HepG2 (cell line): ENCODE data around the gene MB. TPM values are rescaled to one million over a fixed set of nuclear protein-coding genes. Genes with fewer than 3 reads are reported as not detected.

Source experiments
- ATAC-seq: fragments of 200-7000 bp; cut with Tn5 transposase; 3 replicates; pipeline ENCODE4 v1.9.1; 2020; ENCODE audit warnings: mild to moderate bottlenecking, moderate library complexity
- BruUV-seq: library from RNA; stranded (reverse); fragments of 400-500 nt; replicated peaks from 2 replicates; lab custom pipeline; 2021; lab: Mats Ljungman, UMichigan
- CTCF ChIA-PET: fragments of 300-600 bp; formaldehyde crosslinking; extraction: SDS; loops from one replicate; lab custom pipeline; 2021; ENCODE audit warnings: low total read pairs, inconsistent platforms, low intra/inter-chr PET ratio; lab: Yijun Ruan, JAX
- POLR2A ChIA-PET: fragments of 350-600 bp; sonication (Branson Sonifier 250); formaldehyde crosslinking; loops from one replicate; lab custom pipeline; 2020; ENCODE audit warnings: antibody characterized with exemption, inconsistent platforms; lab: Yijun Ruan, JAX
- DNase-seq: peaks from one replicate; pipeline ENCODE4 v3.0.0-alpha.2; 2015; ENCODE audit warnings: low spot score
- FAIRE-seq: peaks from 3 replicates; lab custom pipeline; 2011; peaks lifted over from hg19 to GRCh38; lab: Jason Lieb, UNC
- H2AFZ ChIP-seq: one replicate; pipeline ENCODE4 v1.6.1; 2011; ENCODE audit warnings: low read length, inconsistent platforms
- H3K27ac ChIP-seq: fragments of 300-600 bp; 3 replicates; pipeline ENCODE4 v1.8.0; 2011; ENCODE audit warnings: mixed run types, mild to moderate bottlenecking, mixed read lengths, low read length, inconsistent platforms; ENCODE audit not compliant: insufficient read depth; ENCODE audit errors: extremely low read length
- H3K27me3 ChIP-seq, 2 experiments: fragments of 200-600 bp in 1 of 2; 2 replicates in 1 of 2; 3 replicates in 1 of 2; pipeline versions ENCODE4 v1.6.0 to v1.8.0; 2011; ENCODE audit warnings: low read length in 2 of 2, mild to moderate bottlenecking in 2 of 2, moderate library complexity in 2 of 2, inconsistent platforms in 1 of 2; ENCODE audit not compliant: insufficient read depth in 2 of 2, control insufficient read depth in 1 of 2
- H3K36me3 ChIP-seq, 2 experiments: fragments of 200-600 bp in 1 of 2; replicated peaks in 1 of 2; 2 replicates in 1 of 2; 3 replicates in 1 of 2; pipeline versions ENCODE4 v1.5.1 to v1.8.0; 2011; ENCODE audit warnings: low read length in 2 of 2, inconsistent platforms in 1 of 2; ENCODE audit not compliant: insufficient read depth in 2 of 2, control insufficient read depth in 1 of 2
- H3K4me1 ChIP-seq: 2 replicates; pipeline ENCODE4 v1.5.1; 2012; ENCODE audit warnings: low read length, inconsistent platforms; ENCODE audit not compliant: insufficient read depth
- H3K4me2 ChIP-seq: 2 replicates; pipeline ENCODE4 v1.6.0; 2011; ENCODE audit warnings: low read depth, low read length, inconsistent platforms
- H3K4me3 ChIP-seq, 3 experiments: fragments of 200-600 bp in 1 of 3; sonication (generic), shearing (Covaris generic) in 1 of 3; replicated peaks in 1 of 3; 2 replicates each; pipeline ENCODE4 v1.5.1; 2011 to 2016; ENCODE audit warnings: low read length in 3 of 3, inconsistent platforms in 2 of 3, low read depth in 2 of 3, mild to moderate bottlenecking in 2 of 3, control low read depth in 1 of 3, mixed read lengths in 1 of 3; ENCODE audit not compliant: insufficient read depth in 1 of 3
- H3K79me2 ChIP-seq: one replicate; pipeline ENCODE4 v1.6.1; 2011; ENCODE audit warnings: low read length, inconsistent platforms; ENCODE audit not compliant: insufficient read depth
- H3K9ac ChIP-seq: 2 replicates; pipeline ENCODE4 v1.6.0; 2011; ENCODE audit warnings: mild to moderate bottlenecking, low read depth, low read length, inconsistent platforms; ENCODE audit not compliant: insufficient read depth
- H3K9me3 ChIP-seq: 2 replicates; pipeline ENCODE4 v1.5.1; 2012; ENCODE audit warnings: mild to moderate bottlenecking, low read length
- H4K20me1 ChIP-seq: 2 replicates; pipeline ENCODE4 v1.6.0; 2011; ENCODE audit warnings: inconsistent platforms, mild to moderate bottlenecking, low read length, moderate library complexity; ENCODE audit not compliant: insufficient read depth
- CCDC6 ChIP-seq: sonication (generic); formaldehyde crosslinking; IDR thresholded peaks from 2 replicates; pipeline ENCODE4 v1.8.1; 2022; ENCODE audit warnings: mild to moderate bottlenecking, missing genetic modification reagents, moderate library complexity
- EP300 ChIP-seq, 3 experiments: sonication (generic) in 1 of 3; formaldehyde crosslinking in 1 of 3; IDR thresholded peaks; 2 replicates each; pipeline versions ENCODE4 v1.5.1 to v1.6.1; 2011 to 2020; ENCODE audit warnings: low read depth in 2 of 3, low read length in 2 of 3, borderline replicate concordance in 1 of 3, improper control_type of control experiment in 1 of 3, mild to moderate bottlenecking in 1 of 3, missing genetic modification reagents in 1 of 3, moderate library complexity in 1 of 3
- FOXP1 ChIP-seq, 2 experiments: fragments of 450-650 bp in 1 of 2; IDR thresholded peaks; 2 replicates each; pipeline ENCODE4 v1.6.1; 2017 to 2018; ENCODE audit warnings: antibody characterized with exemption in 1 of 2
- HES4 ChIP-seq: sonication (generic); formaldehyde crosslinking; IDR thresholded peaks from 2 replicates; pipeline ENCODE4 v1.9.0; 2021; ENCODE audit warnings: mild to moderate bottlenecking, missing genetic modification reagents, borderline replicate concordance
- HHEX ChIP-seq: IDR thresholded peaks from 2 replicates; pipeline ENCODE4 v1.6.1; 2016; ENCODE audit warnings: control low read depth
- MED13 ChIP-seq: sonication (generic); formaldehyde crosslinking; IDR thresholded peaks from 2 replicates; pipeline ENCODE4 v1.5.0; 2020; ENCODE audit warnings: missing genetic modification reagents
- NFKB2 ChIP-seq: sonication (generic); formaldehyde crosslinking; IDR thresholded peaks from 2 replicates; pipeline ENCODE4 v1.4.0; 2020; ENCODE audit warnings: missing genetic modification reagents, borderline replicate concordance
- PAF1 ChIP-seq: IDR thresholded peaks from 2 replicates; pipeline ENCODE4 v1.6.1; 2016; ENCODE audit warnings: missing genetic modification reagents, missing compliant biosample characterization
- SP1 ChIP-seq, 2 experiments: fragments of 450-650 bp in 1 of 2; sonication (generic) in 1 of 2; formaldehyde crosslinking in 1 of 2; IDR thresholded peaks; 2 replicates each; pipeline versions ENCODE4 v1.4.0 to v1.6.1; 2016 to 2020; ENCODE audit warnings: missing genetic modification reagents in 1 of 2
- STAG1 ChIP-seq: sonication (generic); formaldehyde crosslinking; IDR thresholded peaks from 2 replicates; pipeline ENCODE4 v1.4.0; 2020; ENCODE audit warnings: missing genetic modification reagents
- ZHX1 ChIP-seq: sonication (generic); formaldehyde crosslinking; IDR thresholded peaks from 2 replicates; pipeline ENCODE4 v1.8.1; 2022; ENCODE audit warnings: low read depth, mild to moderate bottlenecking, missing genetic modification reagents
- ZKSCAN1 ChIP-seq: fragments of 150-350 bp; IDR thresholded peaks from 2 replicates; pipeline ENCODE4 v1.6.1; 2014; ENCODE audit warnings: low read length
- ZNF354B ChIP-seq: sonication (generic); formaldehyde crosslinking; IDR thresholded peaks from 2 replicates; pipeline ENCODE4 v1.8.0; 2022; ENCODE audit warnings: mild to moderate bottlenecking, missing genetic modification reagents
- ZNF784 ChIP-seq: sonication (generic); formaldehyde crosslinking; IDR thresholded peaks from 2 replicates; pipeline ENCODE4 v1.5.1; 2020; ENCODE audit warnings: missing genetic modification reagents, mild to moderate bottlenecking, borderline replicate concordance
- WGBS: methylation state at CpG from one replicate; pipeline ENCODE4 v1.1.6; 2017; ENCODE audit warnings: low lambda C conversion rate; 5-methylcytosine and 5-hydroxymethylcytosine counted together
- in situ Hi-C: cut with HindIII; loops from 2 replicates; pipeline ENCODE4 v1.10.0; 2017; ENCODE audit warnings: low pct_unique_long_range_greater_than_20kb; ENCODE audit not compliant: extremely low pct_ligation_motif_present
- intact Hi-C: fragments of 100-400 bp; cut with micrococcal nuclease; formaldehyde crosslinking; loops from one replicate; pipeline ENCODE4 v1.10.0; 2022; ENCODE audit not compliant: unreplicated experiment
- polyA plus RNA-seq, 8 experiments: library from polyadenylated mRNA; depleted of rRNA in 3 of 8; stranded (reverse) in 7 of 8; unstranded in 1 of 8; fragments of >200 nt; fragmentation: Illumina TruSeq in 4 of 8; extraction: Trizol in 4 of 8; gene quantifications; 2 replicates each; pipeline versions ENCODE4 v1.2.1 to v1.2.3, GENCODE V29; 2011 to 2016; ENCODE audit warnings: low read depth in 4 of 8, missing spikeins in 1 of 8, mixed read lengths in 1 of 8; ENCODE audit not compliant: insufficient read depth in 1 of 8
- total RNA-seq, 5 experiments: library from RNA; depleted of rRNA; stranded (reverse); fragments of >200 nt; fragmentation: Illumina TruSeq; extraction: Trizol; gene quantifications; 2 replicates each; pipeline ENCODE4 v1.2.3, GENCODE V29; 2016; ENCODE audit warnings: low read depth in 1 of 5
- TF ChIP-seq, protein P1 (sequence below): sonication (generic); formaldehyde crosslinking; conservative IDR thresholded peaks from 2 replicates; pipeline ENCODE4 v1.4.0; 2020; ENCODE audit warnings: missing genetic modification reagents

MB gene
- total and polyA plus RNA-seq, 2 of the 13 experiments (the other 11 are each of a cell fraction or from before 2014, with no cell fraction given) = 0.07 TPM; not detected in 1

DNA sequence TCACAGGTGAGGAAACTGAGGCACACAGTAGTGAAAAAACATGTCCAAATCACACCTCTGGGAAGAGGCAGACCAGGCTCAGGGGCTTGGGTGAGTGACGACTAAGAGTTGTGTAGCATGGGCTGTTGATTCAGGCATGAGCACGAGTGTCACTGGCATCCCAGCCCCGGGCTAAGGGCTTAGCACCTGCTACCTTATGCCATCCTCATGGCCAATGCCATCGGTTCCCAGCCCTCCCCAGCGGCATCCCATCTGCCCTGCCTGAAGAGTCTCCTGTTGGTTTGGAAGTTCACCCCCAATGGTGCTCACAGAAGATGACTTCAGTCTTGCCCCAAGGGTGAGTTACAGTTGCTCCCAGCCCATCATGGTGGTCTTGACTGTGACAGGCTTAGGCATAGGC lies 22.4 kb downstream of the MB start:
- H3K27me3 ChIP-seq = peaks cover 2 to 13% of the 10 kb centered on the region in 2 experiments; a peak in 3 of 5 replicates
- no peak overlapping the region for H3K27ac ChIP-seq
- no peaks in the 10 kb centered on the region for H3K79me2 ChIP-seq
- in situ Hi-C loops (no loop called here), intact Hi-C loops (no loop called here)
- H3K9ac ChIP-seq = no peak overlapping the region
- no peaks in the 10 kb centered on the region for H4K20me1 ChIP-seq
- no peak for TF ChIP-seq PAF1
- no peak for TF ChIP-seq ZNF784 (CRISPR knock-in tag)
- no peak for TF ChIP-seq MED13 (CRISPR knock-in tag)
- no peak for TF ChIP-seq ZKSCAN1
- no peak for TF ChIP-seq STAG1 (CRISPR knock-in tag)
- TF ChIP-seq HES4 = no peak
- TF ChIP-seq ZNF354B (CRISPR knock-in tag) = no peak
- TF ChIP-seq SP1 (IDR thresholded peaks at IDR 0.05) = no peak
- no peak for TF ChIP-seq SP1 (CRISPR knock-in tag; IDR thresholded peaks at IDR 0.05)
- TF ChIP-seq CCDC6 (CRISPR knock-in tag) = no peak
- no peak for TF ChIP-seq FOXP1 (IDR thresholded peaks at IDR 0.05)
- TF ChIP-seq FOXP1 (CRISPR knock-in tag; IDR thresholded peaks at IDR 0.05) = no peak
- TF ChIP-seq ZHX1 (CRISPR knock-in tag) = no peak
- no peak for TF ChIP-seq HHEX (CRISPR knock-in tag)
- no peak for TF ChIP-seq EP300 (IDR thresholded peaks at IDR 0.05; ENCODE audit: low read depth in 2 of 2, low read length in 2 of 2)
- no peak for TF ChIP-seq EP300 (CRISPR knock-in tag; IDR thresholded peaks at IDR 0.05; ENCODE audit: borderline replicate concordance)
- TF ChIP-seq NFKB2 (CRISPR knock-in tag) = no peak
- TF ChIP-seq, protein P1, sequence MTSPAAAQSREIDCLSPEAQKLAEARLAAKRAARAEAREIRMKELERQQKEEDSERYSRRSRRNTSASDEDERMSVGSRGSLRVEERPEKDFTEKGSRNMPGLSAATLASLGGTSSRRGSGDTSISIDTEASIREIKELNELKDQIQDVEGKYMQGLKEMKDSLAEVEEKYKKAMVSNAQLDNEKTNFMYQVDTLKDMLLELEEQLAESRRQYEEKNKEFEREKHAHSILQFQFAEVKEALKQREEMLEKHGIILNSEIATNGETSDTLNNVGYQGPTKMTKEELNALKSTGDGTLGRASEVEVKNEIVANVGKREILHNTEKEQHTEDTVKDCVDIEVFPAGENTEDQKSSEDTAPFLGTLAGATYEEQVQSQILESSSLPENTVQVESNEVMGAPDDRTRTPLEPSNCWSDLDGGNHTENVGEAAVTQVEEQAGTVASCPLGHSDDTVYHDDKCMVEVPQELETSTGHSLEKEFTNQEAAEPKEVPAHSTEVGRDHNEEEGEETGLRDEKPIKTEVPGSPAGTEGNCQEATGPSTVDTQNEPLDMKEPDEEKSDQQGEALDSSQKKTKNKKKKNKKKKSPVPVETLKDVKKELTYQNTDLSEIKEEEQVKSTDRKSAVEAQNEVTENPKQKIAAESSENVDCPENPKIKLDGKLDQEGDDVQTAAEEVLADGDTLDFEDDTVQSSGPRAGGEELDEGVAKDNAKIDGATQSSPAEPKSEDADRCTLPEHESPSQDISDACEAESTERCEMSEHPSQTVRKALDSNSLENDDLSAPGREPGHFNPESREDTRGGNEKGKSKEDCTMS (CRISPR knock-in tag) = no peak
- ChIA-PET CTCF (no interaction called here), POLR2A (no interaction called here)
- H3K4me2 ChIP-seq = no peak overlapping the region
- no peak for ATAC-seq
- no peak overlapping the region for H3K4me3 ChIP-seq
- H2AFZ ChIP-seq = no peak overlapping the region
- H3K4me1 ChIP-seq = peaks cover 22% of the 10 kb centered on the region
- H3K9me3 ChIP-seq = no peaks in the 10 kb centered on the region
- FAIRE-seq = no peak
- BruUV-seq = no TSS peak
- H3K36me3 ChIP-seq = no peaks in the 10 kb centered on the region
- no peak for DNase-seq
- 50% methylated on average over 2 of the region's 5 CpGs for WGBS
